ENCODE data around the gene GNA12. TPM values are rescaled to one million over a fixed set of nuclear protein-coding genes. Genes with fewer than 3 reads are reported as not detected.
"Not testable (repeated sequence)": the region's sequence is repeated elsewhere in the genome, so short reads cannot be mapped to it uniquely, and the experiment has no call there.

The GNA12 gene
- total and polyA plus RNA-seq, 12 donors, result 8.2 to 65.1 (median 42.9) TPM

- H3K4me3 ChIP-seq, result no peak overlapping the region
- H3K9me3 ChIP-seq (replicated peaks in 1 of 3), result no peaks in the 10 kb centered on the region
- H3K27me3 ChIP-seq, result no peaks in the 10 kb centered on the region
- WGBS, 4 donors, result 75 to 81% (median 80%) methylated on average over 35 to 37 of the region's 37 CpGs
- intact Hi-C loops (cut with DNase I), result no loop called here
- TF ChIP-seq, protein P1, sequence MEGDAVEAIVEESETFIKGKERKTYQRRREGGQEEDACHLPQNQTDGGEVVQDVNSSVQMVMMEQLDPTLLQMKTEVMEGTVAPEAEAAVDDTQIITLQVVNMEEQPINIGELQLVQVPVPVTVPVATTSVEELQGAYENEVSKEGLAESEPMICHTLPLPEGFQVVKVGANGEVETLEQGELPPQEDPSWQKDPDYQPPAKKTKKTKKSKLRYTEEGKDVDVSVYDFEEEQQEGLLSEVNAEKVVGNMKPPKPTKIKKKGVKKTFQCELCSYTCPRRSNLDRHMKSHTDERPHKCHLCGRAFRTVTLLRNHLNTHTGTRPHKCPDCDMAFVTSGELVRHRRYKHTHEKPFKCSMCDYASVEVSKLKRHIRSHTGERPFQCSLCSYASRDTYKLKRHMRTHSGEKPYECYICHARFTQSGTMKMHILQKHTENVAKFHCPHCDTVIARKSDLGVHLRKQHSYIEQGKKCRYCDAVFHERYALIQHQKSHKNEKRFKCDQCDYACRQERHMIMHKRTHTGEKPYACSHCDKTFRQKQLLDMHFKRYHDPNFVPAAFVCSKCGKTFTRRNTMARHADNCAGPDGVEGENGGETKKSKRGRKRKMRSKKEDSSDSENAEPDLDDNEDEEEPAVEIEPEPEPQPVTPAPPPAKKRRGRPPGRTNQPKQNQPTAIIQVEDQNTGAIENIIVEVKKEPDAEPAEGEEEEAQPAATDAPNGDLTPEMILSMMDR (IDR thresholded peaks at IDR 0.05), result no peak
- TF ChIP-seq POLR2A (IDR thresholded peaks at IDR 0.05), result no peak
- peaks cover 0 to 10% of the 10 kb centered on the region in 2 donors for H3K36me3 ChIP-seq (replicated peaks in 1 of 2)
- peak overlapping the region in 2 of 5 donors; percentile 63 to 73 for H3K27ac ChIP-seq
- peaks cover 0 to 20% of the 10 kb centered on the region in 2 donors for H3K4me1 ChIP-seq (replicated peaks in 1 of 2)
- peak in 3 of 7 donors; percentile 4 to 58 (median 34) for DNase-seq
Observed at GRCh38 chr7:2729031-2729892, 114.8 kb downstream of the GNA12 start.

DNA sequence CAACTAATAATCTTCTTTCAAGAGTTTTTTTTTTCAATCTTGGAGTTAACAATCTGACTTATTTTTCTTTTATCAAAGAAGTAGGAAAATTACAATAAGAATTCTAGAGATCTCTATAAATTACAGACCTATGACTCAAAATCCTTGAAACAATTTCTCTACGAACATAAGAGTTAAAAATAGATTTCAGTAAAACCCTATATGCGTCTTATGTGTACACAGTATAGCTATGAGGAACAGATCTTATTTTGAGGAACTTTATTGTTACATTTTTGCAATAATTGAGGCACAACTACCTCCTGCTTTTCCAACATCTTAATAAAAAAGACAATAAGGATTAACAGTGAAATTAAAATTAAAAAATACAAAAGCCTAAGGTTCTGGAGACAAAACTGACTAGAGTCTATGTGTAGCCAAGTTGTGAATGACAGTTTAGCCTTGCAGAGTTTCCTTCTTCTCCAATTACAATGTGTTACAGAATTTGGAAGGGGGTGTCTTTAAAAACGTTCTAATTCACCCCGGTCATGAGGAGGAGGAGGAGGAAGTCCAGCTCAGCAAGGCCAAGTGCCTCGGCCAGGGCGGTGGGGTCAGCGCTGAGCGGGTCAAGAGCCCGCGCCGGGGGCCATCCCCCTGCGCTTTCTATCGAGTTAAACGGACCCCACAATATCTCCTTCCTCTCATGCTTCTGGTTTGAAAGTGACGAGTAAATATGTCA lies 115.6 kb downstream of the GNA12 start:
- H3K36me3 ChIP-seq (replicated peaks in 1 of 2), result peaks cover 0 to 11% of the 10 kb centered on the region in 2 donors
- no peaks in the 10 kb centered on the region for H3K27me3 ChIP-seq
- H3K27ac ChIP-seq, result peak overlapping the region in 2 of 5 donors; percentile 63 to 73
- H3K4me3 ChIP-seq, result no peak overlapping the region
- TF ChIP-seq, protein P1 (IDR thresholded peaks at IDR 0.05), result no peak
- no peak for TF ChIP-seq POLR2A (IDR thresholded peaks at IDR 0.05)
- H3K4me1 ChIP-seq (replicated peaks in 1 of 2), result peaks cover 0 to 12% of the 10 kb centered on the region in 2 donors
- peak in 3 of 7 donors; percentile 22 to 54 (median 23) for DNase-seq
- intact Hi-C loops (cut with DNase I), result no loop called here
- no peaks in the 10 kb centered on the region for H3K9me3 ChIP-seq (replicated peaks in 1 of 3)
- WGBS, 4 donors, result 44 to 77% (median 57%) methylated on average over 12 to 15 of the region's 15 CpGs

- H3K4me3 ChIP-seq; intact Hi-C loops (cut with DNase I); H3K9me3 ChIP-seq (replicated peaks in 1 of 3); H3K27me3 ChIP-seq; H3K27ac ChIP-seq: not testable (repeated sequence)
- Histone ChIP-seq H3K36me3 (replicated peaks in 1 of 2) (peaks cover 0 to 17% of the 10 kb centered on the region in 2 donors), H3K4me1 (replicated peaks in 1 of 2) (peaks cover 0 to 11% of the 10 kb centered on the region in 2 donors)
- DNase-seq, result peak in 5 of 7 donors; percentile 0 to 47 (median 3)
- 82 to 97% (median 87%) methylated on average over 12 to 13 of the region's 13 CpGs for WGBS, 4 donors
Observed at GRCh38 chr7:2727206-2727605, 116.9 kb downstream of the GNA12 start.

DNA sequence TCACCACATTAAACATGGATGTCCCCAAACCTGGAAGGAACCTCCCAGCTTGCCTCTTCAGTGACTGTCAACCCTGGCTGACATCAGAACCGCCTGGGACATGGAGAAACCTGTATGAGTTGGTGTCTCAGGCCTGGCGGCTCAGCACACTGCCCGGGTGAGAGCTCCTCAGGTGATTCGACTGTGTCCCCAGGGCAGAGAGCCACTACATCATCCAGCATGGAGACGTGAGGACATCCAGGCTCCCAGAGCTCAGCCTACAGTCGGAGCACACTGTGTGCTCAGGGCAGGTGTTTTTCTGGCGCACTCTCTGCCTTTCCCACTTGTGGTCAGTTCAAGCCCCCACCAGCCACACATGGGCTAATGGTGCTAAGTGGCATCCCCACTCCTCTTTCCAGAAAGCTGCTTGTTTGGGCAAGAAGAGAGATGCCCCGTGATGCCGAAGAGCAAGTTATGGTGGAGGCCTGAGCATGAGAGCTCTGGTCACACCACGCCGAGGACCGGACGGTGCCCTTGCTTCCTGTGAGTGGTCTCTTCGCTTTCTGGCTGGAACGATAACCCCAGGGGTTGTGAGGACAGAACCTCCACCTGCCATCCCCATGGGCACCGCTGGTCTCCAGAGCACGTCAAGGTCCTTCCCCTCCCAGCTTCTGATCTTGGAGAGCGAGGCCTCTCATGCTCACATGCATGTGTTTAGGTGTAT lies 117.6 kb downstream of the GNA12 start:
- Histone ChIP-seq H3K27ac (no peak overlapping the region), H3K4me1 (replicated peaks in 1 of 2) (peaks cover 0 to 11% of the 10 kb centered on the region in 2 donors), H3K4me3 (no peak overlapping the region), H3K27me3 (no peaks in the 10 kb centered on the region), H3K36me3 (replicated peaks in 1 of 2) (peaks cover 0 to 17% of the 10 kb centered on the region in 2 donors), H3K9me3 (replicated peaks in 1 of 3) (no peaks in the 10 kb centered on the region)
- WGBS, 4 donors, result 87 to 93% (median 91%) methylated on average over 12 to 18 of the region's 18 CpGs
- intact Hi-C loops (cut with DNase I), result no loop called here
- DNase-seq, result peak in 4 of 7 donors; percentile 6 to 47 (median 16)
- TF ChIP-seq POLR2A (IDR thresholded peaks at IDR 0.05), result no peak
- TF ChIP-seq, protein P1 (IDR thresholded peaks at IDR 0.05), result no peak

Measured in adrenal gland (tissue), 12 donors.